Activated T-helper 2 cell treated with anti-CD3 and anti-CD28 coated beads, Interferon-gamma antibody, Interleukin-2, Interleukin-4, amounts not matched to agents 10 μg/mL and 5 μg/mL and 100 μg/mL, durations not matched to agents 14 hours and 24 hours and 36 hours (primary cell): ENCODE measurements around the gene IL17C. TPM values are rescaled to one million over a fixed set of nuclear protein-coding genes. Genes with fewer than 3 reads are reported as not detected.

ENCODE experiments used
- DNase-seq: peaks from one replicate; pipeline ENCODE4 v3.0.0; 2021; ENCODE audit warnings: low spot score
- H3K27ac Mint-ChIP-seq: one replicate; pipeline ENCODE4 v1.8.0; 2021; ENCODE audit warnings: mixed read lengths
- H3K27me3 Mint-ChIP-seq: one replicate; pipeline ENCODE4 v1.8.0; 2021; ENCODE audit warnings: low read depth, mixed read lengths
- H3K36me3 Mint-ChIP-seq: one replicate; pipeline ENCODE4 v1.8.0; 2021; ENCODE audit warnings: low read depth, mixed read lengths
- H3K4me1 Mint-ChIP-seq: one replicate; pipeline ENCODE4 v1.8.0; 2021; ENCODE audit warnings: low read depth, mixed read lengths
- H3K4me3 Mint-ChIP-seq: one replicate; pipeline ENCODE4 v1.8.0; 2021; ENCODE audit warnings: low read depth, mild to moderate bottlenecking, moderate library complexity, mixed read lengths
- H3K9me3 Mint-ChIP-seq: one replicate; pipeline ENCODE4 v1.8.0; 2021; ENCODE audit warnings: mixed read lengths
- intact Hi-C: fragments of 100-400 bp; cut with micrococcal nuclease; formaldehyde crosslinking; loops from one replicate; pipeline ENCODE4 v1.15.1; 2023
- total RNA-seq: library from RNA; stranded (reverse); gene quantifications from 2 replicates; pipeline ENCODE4 v1.2.3, GENCODE V29; 2022

The IL17C gene
- total RNA-seq, 1 donor from 2014 or later = not detected

DNA sequence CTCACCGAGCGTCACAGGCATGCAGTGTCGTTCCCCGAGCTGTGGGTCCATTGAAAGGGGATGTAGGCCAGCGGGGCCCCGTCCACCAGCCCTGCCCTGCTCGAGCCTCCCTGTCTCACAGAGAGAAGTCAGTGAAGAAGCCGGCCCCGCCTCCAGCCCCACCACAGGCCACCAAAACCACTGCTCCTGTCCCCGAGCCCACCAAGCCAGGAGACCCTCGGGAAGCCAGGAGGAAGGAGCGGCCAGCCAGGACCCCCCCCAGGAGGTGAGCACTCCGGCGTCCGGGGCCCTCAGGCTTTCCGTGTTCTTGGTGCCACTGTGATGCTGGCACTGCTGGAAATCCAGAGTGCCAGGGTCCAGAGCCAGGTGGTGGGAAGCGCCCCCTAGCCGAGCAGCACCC, 13.9 kb upstream of the IL17C start:
- H3K36me3 Mint-ChIP-seq = peaks cover 58% of the 10 kb centered on the region
- no peak for DNase-seq
- intact Hi-C loops = no loop called here

DNA sequence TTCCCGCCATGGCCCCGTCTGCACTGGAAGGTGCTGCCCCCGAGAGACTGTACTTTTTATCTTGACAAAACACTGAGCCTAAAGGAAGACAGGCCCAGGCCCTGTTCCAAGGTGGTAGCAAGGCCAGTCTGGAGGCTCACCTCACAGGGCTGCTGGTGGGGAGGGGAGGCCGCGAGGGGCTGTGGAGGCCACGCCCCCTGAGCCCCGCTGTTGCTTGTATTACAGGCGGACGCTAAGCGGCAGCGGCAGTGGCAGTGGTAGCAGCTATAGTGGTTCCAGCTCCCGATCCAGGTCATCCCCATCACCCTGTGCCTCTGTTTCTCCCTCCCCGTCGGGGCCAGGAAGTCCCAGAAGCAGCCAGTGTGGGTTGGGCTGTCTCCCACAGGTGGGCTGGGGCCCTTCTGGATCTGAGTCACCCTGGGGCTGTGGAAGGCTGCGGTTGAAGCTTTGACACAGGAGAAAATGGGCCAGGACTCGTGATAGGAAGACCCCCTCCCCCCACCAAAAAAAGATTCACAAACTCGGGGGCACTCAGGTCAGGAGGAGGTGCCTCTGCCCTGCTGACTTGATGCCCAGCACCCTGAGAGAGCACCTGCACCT, 13.3 kb upstream of the IL17C start:
- no peak overlapping the region for H3K4me3 Mint-ChIP-seq
- no peaks in the 10 kb centered on the region for H3K27me3 Mint-ChIP-seq
- no peaks in the 10 kb centered on the region for H3K9me3 Mint-ChIP-seq
- peaks cover 52% of the 10 kb centered on the region for H3K36me3 Mint-ChIP-seq
- intact Hi-C loops = no loop called here
- no peak for DNase-seq
- peaks cover 3% of the 10 kb centered on the region for H3K4me1 Mint-ChIP-seq
- no peak overlapping the region for H3K27ac Mint-ChIP-seq

More for the DNA sequence above, 13.9 kb upstream of the IL17C start:
- H3K4me1 Mint-ChIP-seq = peaks cover 8% of the 10 kb centered on the region
- no peaks in the 10 kb centered on the region for H3K9me3 Mint-ChIP-seq
- no peak overlapping the region for H3K4me3 Mint-ChIP-seq
- no peaks in the 10 kb centered on the region for H3K27me3 Mint-ChIP-seq
- no peak overlapping the region for H3K27ac Mint-ChIP-seq

DNA sequence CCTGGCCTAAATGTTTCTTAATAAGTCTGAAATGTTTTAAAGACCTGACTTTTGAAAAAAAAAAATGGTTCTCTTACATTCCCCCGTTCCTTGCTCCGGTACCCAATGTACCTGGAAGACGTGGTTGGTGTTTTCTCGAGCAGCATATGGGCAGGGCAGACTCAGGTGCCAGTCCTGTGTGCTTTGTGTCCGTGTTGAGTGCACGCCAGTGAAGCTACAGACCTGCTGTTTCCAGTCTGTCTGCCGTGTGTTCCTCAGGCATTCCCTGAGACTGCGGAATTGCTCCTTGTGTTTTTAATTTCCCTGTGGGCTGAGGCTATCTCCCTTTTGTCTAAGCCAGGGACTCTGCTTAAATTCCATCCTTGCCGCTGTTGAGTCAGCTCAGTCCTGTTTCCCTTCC, 11.7 kb upstream of the IL17C start:
- intact Hi-C loops = no loop called here
- H3K36me3 Mint-ChIP-seq = peaks cover 57% of the 10 kb centered on the region

DNA sequence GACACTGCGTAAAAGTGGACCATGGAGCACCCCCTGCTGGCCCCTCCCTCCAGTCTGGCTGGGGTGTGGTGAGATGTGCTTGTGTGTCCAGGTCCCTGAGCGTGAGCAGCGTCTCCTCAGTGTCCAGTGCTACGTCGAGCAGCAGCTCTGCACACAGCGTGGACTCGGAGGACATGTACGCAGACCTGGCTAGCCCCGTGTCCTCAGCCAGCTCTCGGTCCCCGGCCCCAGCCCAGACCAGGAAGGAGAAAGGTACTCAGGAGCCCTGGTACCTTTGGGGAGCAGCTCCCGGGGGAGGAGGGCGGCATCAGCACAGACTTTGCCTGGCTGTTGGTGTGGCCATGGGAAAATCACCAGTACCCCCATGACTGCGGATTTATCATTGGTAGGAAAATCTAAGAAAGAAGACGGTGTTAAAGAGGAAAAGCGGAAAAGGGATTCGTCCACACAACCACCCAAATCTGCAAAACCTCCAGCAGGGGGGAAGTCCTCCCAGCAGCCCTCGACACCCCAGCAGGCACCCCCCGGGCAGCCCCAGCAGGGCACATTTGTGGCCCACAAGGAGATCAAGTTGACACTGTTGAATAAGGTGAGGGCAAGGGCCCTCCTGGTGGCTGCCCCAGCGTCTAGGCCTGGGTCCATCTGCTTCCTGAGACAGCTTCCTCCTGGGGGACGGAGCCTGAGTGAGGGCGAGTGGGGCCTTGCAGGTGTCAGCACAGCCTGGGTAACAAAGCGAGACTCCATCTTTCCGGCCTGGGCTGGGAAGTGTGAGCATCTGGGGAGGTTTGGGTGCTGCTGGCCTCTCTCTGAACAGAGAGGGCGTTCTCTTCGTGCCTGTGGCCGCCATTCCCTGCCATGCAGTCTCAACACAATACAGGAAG, 10.6 kb upstream of the IL17C start:
- no peaks in the 10 kb centered on the region for H3K4me1 Mint-ChIP-seq
- no peak for DNase-seq
- peaks cover 54% of the 10 kb centered on the region for H3K36me3 Mint-ChIP-seq
- H3K27me3 Mint-ChIP-seq = no peaks in the 10 kb centered on the region
- H3K4me3 Mint-ChIP-seq = no peak overlapping the region
- no peak overlapping the region for H3K27ac Mint-ChIP-seq
- H3K9me3 Mint-ChIP-seq = no peaks in the 10 kb centered on the region
- intact Hi-C loops = no loop called here

More for the DNA sequence above, 11.7 kb upstream of the IL17C start:
- Mint-ChIP-seq H3K9me3 (no peaks in the 10 kb centered on the region), H3K27me3 (no peaks in the 10 kb centered on the region), H3K4me1 (no peaks in the 10 kb centered on the region), H3K4me3 (no peak overlapping the region), H3K27ac (no peak overlapping the region)
- no peak for DNase-seq

DNA sequence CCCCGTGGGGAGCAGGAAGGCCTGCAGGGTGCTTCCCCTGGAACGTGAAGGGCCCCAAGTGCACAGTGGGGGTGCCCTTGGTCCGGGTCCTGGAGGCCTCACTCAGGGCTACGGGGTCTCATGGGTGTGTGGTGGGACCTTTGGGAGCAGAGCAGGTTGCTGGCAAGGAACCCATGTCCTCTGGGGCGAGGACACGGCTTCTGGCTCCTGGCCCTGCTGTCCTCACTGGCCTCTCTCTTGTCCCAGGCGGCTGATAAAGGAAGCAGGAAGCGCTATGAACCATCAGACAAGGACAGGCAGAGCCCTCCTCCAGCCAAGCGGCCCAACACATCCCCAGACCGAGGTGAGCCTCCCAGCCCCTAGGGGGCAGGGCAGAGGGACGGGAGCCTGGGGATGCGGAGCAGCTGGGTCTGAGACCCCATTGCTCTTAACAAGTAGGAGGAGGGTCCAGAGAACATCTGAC, 9.8 kb upstream of the IL17C start:
- no peak overlapping the region for H3K4me3 Mint-ChIP-seq
- DNase-seq = no peak
- intact Hi-C loops = no loop called here
- H3K27me3 Mint-ChIP-seq = no peaks in the 10 kb centered on the region
- H3K4me1 Mint-ChIP-seq = no peaks in the 10 kb centered on the region
- no peaks in the 10 kb centered on the region for H3K9me3 Mint-ChIP-seq
- H3K27ac Mint-ChIP-seq = no peak overlapping the region
- peaks cover 50% of the 10 kb centered on the region for H3K36me3 Mint-ChIP-seq

DNA sequence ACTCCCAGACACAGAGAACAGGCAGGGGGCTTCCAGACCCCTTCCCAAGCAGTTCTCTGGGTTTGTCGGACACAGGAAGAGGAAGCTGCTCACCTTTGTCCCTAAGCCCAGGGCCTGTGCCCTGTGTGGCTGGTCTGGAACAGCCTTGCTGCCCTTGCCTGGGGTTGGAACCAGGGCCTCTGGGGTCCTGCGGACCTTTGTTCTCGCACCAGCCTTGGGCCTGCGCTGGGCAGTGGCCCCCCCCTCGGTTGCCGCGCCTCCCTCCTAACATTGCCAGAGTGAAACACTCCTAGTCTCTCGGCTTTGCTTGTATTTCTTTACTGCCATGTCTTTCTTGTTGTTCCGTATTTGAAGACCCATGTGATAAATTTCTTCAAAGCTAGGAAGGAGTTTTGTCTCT, 8.5 kb upstream of the IL17C start:
- intact Hi-C loops = no loop called here
- Mint-ChIP-seq H3K4me1 (no peaks in the 10 kb centered on the region), H3K4me3 (no peak overlapping the region), H3K36me3 (peaks cover 44% of the 10 kb centered on the region), H3K27me3 (no peaks in the 10 kb centered on the region), H3K9me3 (no peaks in the 10 kb centered on the region), H3K27ac (no peak overlapping the region)
- no peak for DNase-seq

DNA sequence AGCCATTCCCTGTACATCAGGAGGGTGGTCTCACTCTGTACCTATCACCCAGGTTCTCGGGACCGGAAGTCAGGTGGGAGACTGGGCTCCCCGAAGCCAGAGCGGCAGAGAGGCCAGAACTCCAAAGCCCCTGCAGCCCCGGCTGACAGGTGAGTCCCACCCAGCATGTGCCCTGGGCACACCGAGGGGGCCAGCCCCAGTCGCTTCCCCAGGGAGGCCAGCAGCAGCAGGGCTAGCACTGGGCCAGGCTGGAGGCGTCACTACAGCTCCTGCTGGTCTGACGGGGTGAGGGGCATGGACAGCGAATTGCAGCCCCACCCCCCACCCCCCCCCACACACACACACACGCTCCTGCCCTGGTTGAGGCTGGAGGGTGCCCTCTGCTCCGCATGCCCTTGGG, 7.9 kb upstream of the IL17C start:
- Mint-ChIP-seq H3K27me3 (no peaks in the 10 kb centered on the region), H3K9me3 (no peaks in the 10 kb centered on the region)
- no peak for DNase-seq

DNA sequence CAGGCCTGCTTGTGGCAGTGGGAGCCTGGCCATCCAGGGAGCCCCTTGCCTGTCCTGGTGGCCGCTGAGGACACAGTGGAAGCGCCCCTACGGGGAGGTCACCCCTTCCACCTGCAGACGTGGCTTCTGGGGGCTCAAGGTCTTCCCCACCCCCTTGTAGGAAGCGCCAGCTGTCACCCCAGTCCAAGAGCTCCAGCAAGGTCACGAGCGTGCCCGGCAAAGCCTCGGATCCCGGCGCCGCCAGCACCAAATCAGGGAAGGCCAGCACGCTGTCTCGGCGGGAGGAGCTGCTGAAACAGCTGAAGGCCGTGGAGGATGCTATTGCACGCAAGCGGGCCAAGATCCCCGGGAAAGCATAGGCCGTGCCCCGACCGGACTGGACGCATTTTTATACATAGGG, 7.4 kb upstream of the IL17C start:
- Mint-ChIP-seq H3K9me3 (no peaks in the 10 kb centered on the region), H3K27ac (no peak overlapping the region), H3K27me3 (no peaks in the 10 kb centered on the region), H3K4me3 (no peak overlapping the region), H3K4me1 (peaks cover 4% of the 10 kb centered on the region), H3K36me3 (peaks cover 41% of the 10 kb centered on the region)
- intact Hi-C loops = no loop called here
- DNase-seq = no peak

More for the DNA sequence above, 7.9 kb upstream of the IL17C start:
- Mint-ChIP-seq H3K4me3 (no peak overlapping the region), H3K27ac (no peak overlapping the region), H3K36me3 (peaks cover 41% of the 10 kb centered on the region), H3K4me1 (peaks cover 3% of the 10 kb centered on the region)
- intact Hi-C loops = no loop called here

DNA sequence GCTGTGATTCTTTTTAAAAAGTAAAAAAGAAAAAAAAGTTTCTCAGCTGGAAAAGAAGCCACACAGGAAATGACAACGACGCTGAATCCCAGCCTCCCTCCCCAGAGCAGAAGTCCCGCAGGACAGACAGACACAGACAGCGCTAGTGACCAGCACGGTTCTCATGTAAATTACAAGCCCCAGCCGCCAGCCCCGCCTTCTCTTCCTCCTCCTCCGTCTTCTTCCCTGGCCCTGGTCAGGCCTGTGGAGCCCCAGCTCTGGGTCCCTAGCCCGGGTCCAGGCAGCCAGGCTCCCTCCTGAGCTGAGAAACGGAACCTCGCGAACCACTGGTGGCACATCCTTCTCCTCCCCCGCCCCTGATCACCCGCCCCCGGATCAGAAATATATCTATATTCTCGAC, 7.0 kb upstream of the IL17C start:
- Mint-ChIP-seq H3K4me3 (no peak overlapping the region), H3K27me3 (no peaks in the 10 kb centered on the region), H3K36me3 (peaks cover 41% of the 10 kb centered on the region), H3K9me3 (no peaks in the 10 kb centered on the region), H3K27ac (no peak overlapping the region), H3K4me1 (peaks cover 7% of the 10 kb centered on the region)
- intact Hi-C loops = no loop called here
- no peak for DNase-seq

DNA sequence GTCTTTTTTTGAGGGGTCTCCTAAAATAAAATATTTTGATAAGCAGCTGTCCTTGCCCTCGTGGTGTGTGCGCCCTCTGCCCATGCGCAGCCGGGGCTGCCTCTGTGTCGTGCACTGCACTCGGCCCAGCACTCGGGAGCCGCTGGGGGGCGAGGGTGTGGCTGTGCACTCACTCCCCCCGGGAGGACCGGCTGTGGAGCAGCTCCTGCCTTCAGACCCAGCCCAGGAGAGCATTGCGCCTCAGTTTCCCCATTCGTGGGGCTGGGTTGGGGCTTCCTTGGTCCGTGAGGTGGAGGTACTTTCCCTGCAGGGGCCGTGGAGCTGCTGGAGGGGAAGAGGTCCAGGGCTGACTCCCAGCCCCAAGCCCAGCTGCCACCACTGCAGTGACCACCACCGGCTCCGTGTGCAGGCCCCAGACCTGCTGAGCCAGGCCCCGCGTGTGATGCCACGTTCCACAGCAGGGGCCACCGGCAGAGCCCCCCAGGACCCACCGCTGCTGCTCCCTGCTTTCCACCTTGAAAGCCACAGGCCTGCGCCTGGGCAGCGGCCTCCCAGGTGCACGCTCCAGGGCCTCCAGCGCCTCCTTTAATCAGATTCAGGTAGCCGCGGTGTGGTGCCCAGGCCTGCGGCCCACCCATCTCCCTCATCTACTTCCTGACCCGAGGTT, 6.3 kb upstream of the IL17C start:
- Mint-ChIP-seq H3K4me1 (peaks cover 8% of the 10 kb centered on the region), H3K4me3 (no peak overlapping the region), H3K36me3 (peaks cover 36% of the 10 kb centered on the region), H3K27ac (no peak overlapping the region), H3K9me3 (no peaks in the 10 kb centered on the region), H3K27me3 (peaks cover under 1% of the 10 kb centered on the region)
- intact Hi-C loops = no loop called here
- no peak for DNase-seq

DNA sequence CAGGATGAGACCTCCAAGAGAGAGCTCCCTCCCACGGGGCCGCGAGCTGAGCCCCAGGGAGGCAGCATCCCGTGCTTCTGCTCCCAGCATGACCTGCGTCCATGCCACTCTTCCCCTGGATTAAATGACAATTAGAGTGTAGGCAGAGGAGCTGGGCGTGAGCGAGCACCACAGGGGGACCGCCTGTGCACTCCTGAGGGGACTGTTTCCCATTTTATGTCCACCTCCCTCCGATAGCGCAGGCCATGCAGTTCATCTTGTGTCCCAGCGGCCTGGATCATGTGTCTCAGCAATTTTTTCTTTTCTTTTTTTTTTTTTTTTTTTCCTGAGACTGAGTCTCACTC, 5.8 kb upstream of the IL17C start:
- intact Hi-C loops = no loop called here
- no peak overlapping the region for H3K4me3 Mint-ChIP-seq
- peaks cover 5% of the 10 kb centered on the region for H3K27me3 Mint-ChIP-seq
- H3K9me3 Mint-ChIP-seq = no peaks in the 10 kb centered on the region
- H3K36me3 Mint-ChIP-seq = peaks cover 34% of the 10 kb centered on the region
- DNase-seq = no peak
- peaks cover 12% of the 10 kb centered on the region for H3K4me1 Mint-ChIP-seq
- H3K27ac Mint-ChIP-seq = no peak overlapping the region

DNA sequence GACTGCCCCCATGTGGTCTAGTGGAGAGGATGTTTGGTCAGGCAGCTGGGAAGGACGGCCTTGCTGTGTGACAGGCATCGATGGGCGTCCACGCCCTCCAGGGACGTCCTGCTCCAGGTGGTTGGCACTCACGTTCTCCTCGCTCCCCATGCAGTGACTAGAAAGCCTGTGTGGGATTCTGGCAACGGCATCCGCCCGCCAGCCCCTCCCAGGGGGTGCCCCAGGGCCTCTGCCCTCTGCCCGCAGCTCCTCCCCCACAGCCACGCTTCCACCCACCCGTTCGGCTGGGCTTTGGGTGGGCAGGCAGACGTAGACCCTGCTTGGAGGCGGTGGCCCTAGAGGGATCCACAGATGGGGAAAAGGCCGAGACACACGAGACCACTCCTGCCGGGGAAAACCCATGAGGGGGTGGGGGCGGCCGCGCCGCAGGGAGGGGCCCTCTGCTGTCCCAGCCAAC, 4.7 kb upstream of the IL17C start:
- Mint-ChIP-seq H3K27ac (peak overlapping the region; percentile 28), H3K4me1 (peaks cover 17% of the 10 kb centered on the region), H3K4me3 (peak overlapping the region; percentile 67), H3K36me3 (peaks cover 25% of the 10 kb centered on the region), H3K27me3 (peaks cover 11% of the 10 kb centered on the region), H3K9me3 (no peaks in the 10 kb centered on the region)
- intact Hi-C loops = no loop called here
- DNase-seq = no peak
